A673 (cell line): ENCODE results near the gene HPN.

Experiments used
- CTCF ChIP-seq: fragments of 300-800, 200-600 bp; sonication (generic); conservative IDR thresholded peaks from 2 replicates; pipeline ENCODE4 v1.5.1; 2017; ENCODE audit warnings: low read depth, mild to moderate bottlenecking, antibody characterized with exemption, low read length, moderate library complexity, mixed read lengths
- EZH2 ChIP-seq: fragments of 200-600 bp; sonication (generic); IDR thresholded peaks from 2 replicates; pipeline ENCODE4 v1.6.1; 2017; ENCODE audit warnings: borderline replicate concordance, low read depth, mild to moderate bottlenecking, mixed read lengths, antibody characterized with exemption, low read length; ENCODE audit not compliant: poor library complexity, severe bottlenecking

DNA sequence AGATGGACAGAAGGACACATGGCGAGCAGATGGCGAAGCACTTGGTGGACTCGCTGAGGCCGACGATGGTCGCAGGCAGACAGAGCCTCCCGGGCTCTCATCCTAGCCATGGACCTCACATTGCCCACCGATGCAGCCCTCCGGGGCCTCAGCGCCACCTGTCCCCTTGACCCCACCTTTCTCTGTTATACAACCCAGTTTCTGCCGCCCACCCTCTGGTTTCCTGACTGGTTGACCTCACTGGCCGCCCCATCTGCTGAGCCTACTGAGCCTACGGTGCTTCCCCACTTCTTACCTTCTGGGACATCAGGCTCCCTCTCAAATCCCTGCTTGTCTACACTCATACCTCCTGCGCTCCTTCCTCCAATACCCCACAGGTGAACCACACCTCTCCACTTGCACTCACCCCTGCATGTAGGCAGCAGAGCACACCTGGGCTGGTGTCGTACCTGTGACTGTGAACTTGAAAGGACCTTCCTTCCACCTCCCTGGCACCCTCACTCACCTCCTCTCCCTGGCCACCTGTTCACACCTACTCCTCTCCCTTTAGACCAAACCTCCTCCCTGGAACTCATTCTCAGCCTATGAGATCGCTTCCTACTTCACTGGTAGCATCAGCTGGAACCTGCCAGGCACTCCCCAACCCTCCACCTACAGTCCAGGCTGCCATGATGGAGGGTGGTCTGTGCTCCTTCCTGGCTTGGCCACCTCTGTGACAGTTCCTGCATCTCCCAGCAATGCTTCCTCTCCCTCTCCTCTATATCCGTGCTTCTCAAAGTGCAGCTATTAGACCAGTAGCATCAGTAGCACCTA is 36.1 kb downstream of the HPN start:
- no peak for TF ChIP-seq EZH2
- no peak for TF ChIP-seq CTCF
